ENCODE measurements around the gene STX7.

Gene STX7

DNA sequence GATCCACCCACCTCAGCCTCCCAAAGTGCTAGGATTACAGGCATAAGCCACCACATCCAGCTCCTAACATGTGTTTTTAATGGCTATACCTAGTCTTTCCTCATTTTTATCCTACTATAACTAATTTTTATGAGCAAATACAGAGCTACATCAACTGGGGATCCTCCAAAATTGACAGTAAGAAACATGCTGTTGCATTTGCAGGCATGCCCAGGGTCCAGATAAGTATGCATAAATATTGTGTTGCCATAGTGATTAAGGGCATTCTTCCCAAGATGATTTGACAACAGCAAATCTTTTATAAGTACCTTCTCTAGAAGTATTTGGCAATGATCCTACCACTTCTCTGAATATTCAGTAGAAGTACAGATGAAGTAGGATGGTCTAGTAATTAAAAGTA is 69.7 kb downstream of the STX7 start:
- Histone ChIP-seq H3F3A (ENCODE audit: insufficient read depth, low read length) (no peaks in the 10 kb centered on the region), H3K9me2 (ENCODE audit: low read depth, low read length) (no peaks in the 10 kb centered on the region), H3K4me2 (ENCODE audit: low read length) (no peak overlapping the region), H3K9ac (ENCODE audit: low read length) (no peak overlapping the region), H3K27me3 (ENCODE audit: insufficient read depth, low read length) (no peaks in the 10 kb centered on the region), H3K9me3 (ENCODE audit: low read length) (0 out of 2 replicates have a peak, but pooled peaks cover 2% of the 10 kb centered on the region), H3K79me2 (ENCODE audit: insufficient read depth, low read length) (no peaks in the 10 kb centered on the region), H2AFZ (ENCODE audit: low read length) (no peak overlapping the region), H3K27ac (ENCODE audit: low read depth, low read length, poor library complexity, severe bottlenecking) (no peak overlapping the region), H3K36me3 (ENCODE audit: insufficient read depth, low read length) (no peaks in the 10 kb centered on the region), H4K20me1 (ENCODE audit: insufficient read depth, low read length) (no peaks in the 10 kb centered on the region), H3K4me3 (ENCODE audit: low read depth, low read length, poor library complexity, severe bottlenecking) (no peak overlapping the region), H3K4me1 (ENCODE audit: insufficient read depth, low read length, severe bottlenecking) (no peaks in the 10 kb centered on the region)
- TF ChIP-seq, protein P1, sequence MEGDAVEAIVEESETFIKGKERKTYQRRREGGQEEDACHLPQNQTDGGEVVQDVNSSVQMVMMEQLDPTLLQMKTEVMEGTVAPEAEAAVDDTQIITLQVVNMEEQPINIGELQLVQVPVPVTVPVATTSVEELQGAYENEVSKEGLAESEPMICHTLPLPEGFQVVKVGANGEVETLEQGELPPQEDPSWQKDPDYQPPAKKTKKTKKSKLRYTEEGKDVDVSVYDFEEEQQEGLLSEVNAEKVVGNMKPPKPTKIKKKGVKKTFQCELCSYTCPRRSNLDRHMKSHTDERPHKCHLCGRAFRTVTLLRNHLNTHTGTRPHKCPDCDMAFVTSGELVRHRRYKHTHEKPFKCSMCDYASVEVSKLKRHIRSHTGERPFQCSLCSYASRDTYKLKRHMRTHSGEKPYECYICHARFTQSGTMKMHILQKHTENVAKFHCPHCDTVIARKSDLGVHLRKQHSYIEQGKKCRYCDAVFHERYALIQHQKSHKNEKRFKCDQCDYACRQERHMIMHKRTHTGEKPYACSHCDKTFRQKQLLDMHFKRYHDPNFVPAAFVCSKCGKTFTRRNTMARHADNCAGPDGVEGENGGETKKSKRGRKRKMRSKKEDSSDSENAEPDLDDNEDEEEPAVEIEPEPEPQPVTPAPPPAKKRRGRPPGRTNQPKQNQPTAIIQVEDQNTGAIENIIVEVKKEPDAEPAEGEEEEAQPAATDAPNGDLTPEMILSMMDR (IDR thresholded peaks at IDR 0.05; ENCODE audit: low read length), result no peak
- TF ChIP-seq EZH2 (IDR thresholded peaks at IDR 0.05; ENCODE audit: borderline replicate concordance, low read length), result no peak

DNA sequence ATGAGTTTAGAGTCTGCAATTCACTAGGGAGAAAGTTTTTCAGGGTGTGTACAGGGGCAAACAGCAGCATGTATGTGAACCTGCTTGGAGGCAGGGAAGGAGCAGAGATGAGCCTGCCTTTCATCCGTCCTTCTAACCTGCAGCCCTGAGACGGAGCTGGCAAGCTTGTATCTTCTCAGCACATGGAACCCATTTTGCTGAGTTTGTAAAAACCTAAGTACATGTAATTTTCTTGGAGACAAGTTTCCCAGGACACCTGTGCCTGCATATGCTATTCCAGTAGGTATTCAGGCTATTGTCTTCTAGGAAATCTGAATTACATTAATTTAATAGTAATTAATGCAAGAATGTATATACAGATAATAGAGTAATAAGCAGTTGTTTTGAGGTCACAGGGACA is 82.8 kb downstream of the STX7 start:
- Histone ChIP-seq H3K79me2 (ENCODE audit: insufficient read depth, low read length) (no peaks in the 10 kb centered on the region), H2AFZ (ENCODE audit: low read length) (no peak overlapping the region), H4K20me1 (ENCODE audit: insufficient read depth, low read length) (no peaks in the 10 kb centered on the region), H3K4me1 (ENCODE audit: insufficient read depth, low read length, severe bottlenecking) (no peaks in the 10 kb centered on the region), H3K9me3 (ENCODE audit: low read length) (no peaks in the 10 kb centered on the region), H3K27ac (ENCODE audit: low read depth, low read length, poor library complexity, severe bottlenecking) (no peak overlapping the region), H3K36me3 (ENCODE audit: insufficient read depth, low read length) (no peaks in the 10 kb centered on the region), H3K9me2 (ENCODE audit: low read depth, low read length) (no peaks in the 10 kb centered on the region), H3K4me2 (ENCODE audit: low read length) (no peak overlapping the region), H3K9ac (ENCODE audit: low read length) (no peak overlapping the region), H3K4me3 (ENCODE audit: low read depth, low read length, poor library complexity, severe bottlenecking) (no peak overlapping the region), H3F3A (ENCODE audit: insufficient read depth, low read length) (no peaks in the 10 kb centered on the region), H3K27me3 (ENCODE audit: insufficient read depth, low read length) (no peaks in the 10 kb centered on the region)
- no peak for TF ChIP-seq EZH2 (IDR thresholded peaks at IDR 0.05; ENCODE audit: borderline replicate concordance, low read length)
- TF ChIP-seq, protein P1 (IDR thresholded peaks at IDR 0.05; ENCODE audit: low read length), result no peak

DNA sequence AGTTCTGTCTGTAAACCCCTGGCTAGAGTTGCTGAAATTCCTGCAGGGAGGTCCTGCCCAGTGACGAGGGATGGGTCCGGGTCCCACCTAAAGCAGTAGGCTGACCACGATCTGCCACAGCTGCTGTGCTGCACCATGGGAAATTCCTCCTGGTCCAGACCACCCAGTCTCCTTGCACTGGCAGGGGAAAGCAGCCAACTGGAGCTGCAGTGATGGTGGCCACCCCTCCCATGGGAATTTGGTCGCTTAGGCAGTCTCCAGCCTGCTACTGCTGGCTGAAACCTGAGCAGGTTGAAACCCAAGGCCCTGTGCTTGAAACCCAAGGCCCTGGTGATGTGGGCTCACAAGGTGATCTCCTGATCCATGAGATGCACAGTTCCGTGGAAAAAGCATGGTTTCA is 87.7 kb downstream of the STX7 start:
- no peaks in the 10 kb centered on the region for H3K79me2 ChIP-seq (ENCODE audit: insufficient read depth, low read length)
- no peaks in the 10 kb centered on the region for H3K27me3 ChIP-seq (ENCODE audit: insufficient read depth, low read length)
- H3K4me2 ChIP-seq (ENCODE audit: low read length), result no peak overlapping the region
- no peaks in the 10 kb centered on the region for H3K9me2 ChIP-seq (ENCODE audit: low read depth, low read length)
- TF ChIP-seq EZH2 (IDR thresholded peaks at IDR 0.05; ENCODE audit: borderline replicate concordance, low read length), result no peak
- TF ChIP-seq, protein P1 (IDR thresholded peaks at IDR 0.05; ENCODE audit: low read length), result no peak
- no peaks in the 10 kb centered on the region for H3K4me1 ChIP-seq (ENCODE audit: insufficient read depth, low read length, severe bottlenecking)
- H3K9ac ChIP-seq (ENCODE audit: low read length), result no peak overlapping the region
- no peaks in the 10 kb centered on the region for H4K20me1 ChIP-seq (ENCODE audit: insufficient read depth, low read length)
- H3K27ac ChIP-seq (ENCODE audit: low read depth, low read length, poor library complexity, severe bottlenecking), result no peak overlapping the region
- no peak overlapping the region for H3K4me3 ChIP-seq (ENCODE audit: low read depth, low read length, poor library complexity, severe bottlenecking)
- no peaks in the 10 kb centered on the region for H3K36me3 ChIP-seq (ENCODE audit: insufficient read depth, low read length)
- H2AFZ ChIP-seq (ENCODE audit: low read length), result no peak overlapping the region
- H3F3A ChIP-seq (ENCODE audit: insufficient read depth, low read length), result no peaks in the 10 kb centered on the region
- 0 out of 2 replicates have a peak, but pooled peaks cover 2% of the 10 kb centered on the region for H3K9me3 ChIP-seq (ENCODE audit: low read length)

Data from OCI-LY1 (cell line).